Bronchial epithelial cell (primary cell): ENCODE measurements around the gene HSPA12B. TPM values are rescaled to one million over a fixed set of nuclear protein-coding genes. Genes with fewer than 3 reads are reported as not detected.

Experiments used
- DNase-seq: peaks from one replicate; pipeline ENCODE4 v3.0.0-alpha.2; 2010; ENCODE audit warnings: low read depth
- FAIRE-seq: peaks from 2 replicates; lab custom pipeline; 2011; peaks lifted over from hg19 to GRCh38; lab: Jason Lieb, UNC
- H3K27me3 ChIP-seq: 2 replicates; pipeline ENCODE4 v1.5.1; 2011; ENCODE audit warnings: low read length; ENCODE audit not compliant: control insufficient read depth, insufficient read depth
- H3K36me3 ChIP-seq: 2 replicates; pipeline ENCODE4 v1.5.1; 2011; ENCODE audit warnings: low read length; ENCODE audit not compliant: control insufficient read depth, insufficient read depth
- H3K4me3 ChIP-seq: 2 replicates; pipeline ENCODE4 v1.5.1; 2011; ENCODE audit warnings: mild to moderate bottlenecking, low read depth, low read length, control low read depth
- total RNA-seq: library from RNA; depleted of rRNA; stranded (reverse); fragments of >200 nt; gene quantifications from 2 replicates; pipeline ENCODE4 v1.2.1, GENCODE V29; 2014
- TF ChIP-seq, protein P1 (sequence below): IDR thresholded peaks from 2 replicates; pipeline ENCODE4 v1.5.1; 2011; ENCODE audit warnings: mild to moderate bottlenecking, moderate library complexity, low read length, control low read depth, inconsistent platforms; ENCODE audit not compliant: insufficient read depth, severe bottlenecking

The HSPA12B gene
- total RNA-seq, 1 donor from 2014 or later = not detected

DNA sequence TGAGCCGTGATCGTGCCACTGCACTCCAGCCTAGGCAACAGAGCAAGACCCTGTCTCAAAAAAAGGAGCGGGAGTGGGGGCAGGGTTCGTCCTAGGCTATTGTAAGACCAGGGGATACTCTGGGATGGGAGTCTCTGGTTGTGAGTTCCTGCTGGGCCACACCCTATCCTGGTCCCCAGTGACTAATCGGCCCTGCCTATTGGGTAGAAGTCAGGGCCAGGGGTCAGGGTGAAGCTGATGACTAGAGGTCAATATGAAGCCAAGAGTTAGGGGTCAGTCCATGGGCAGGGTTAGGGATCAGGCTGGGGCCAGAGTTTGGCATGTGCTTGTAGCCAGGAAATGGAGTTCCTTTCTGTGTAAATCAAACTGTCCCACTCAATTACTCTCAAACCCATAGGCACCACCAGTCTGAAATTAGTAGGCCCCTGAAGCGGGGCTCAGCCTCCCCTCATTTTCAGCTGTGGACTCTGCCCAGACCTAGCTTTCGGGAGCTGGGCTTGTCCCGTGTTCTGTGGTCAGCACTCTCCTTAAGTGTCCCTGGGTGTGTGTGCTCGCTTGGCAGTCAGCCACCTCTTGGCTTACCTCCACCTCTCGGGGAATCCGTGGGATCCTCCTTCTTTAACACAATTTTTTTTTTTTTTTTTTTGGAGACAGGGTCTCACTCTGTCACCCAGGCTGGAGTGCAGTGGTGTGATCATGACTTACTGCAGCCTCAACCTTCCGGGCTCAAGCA is 1.8 kb downstream of the HSPA12B start:
- TF ChIP-seq, protein P1, sequence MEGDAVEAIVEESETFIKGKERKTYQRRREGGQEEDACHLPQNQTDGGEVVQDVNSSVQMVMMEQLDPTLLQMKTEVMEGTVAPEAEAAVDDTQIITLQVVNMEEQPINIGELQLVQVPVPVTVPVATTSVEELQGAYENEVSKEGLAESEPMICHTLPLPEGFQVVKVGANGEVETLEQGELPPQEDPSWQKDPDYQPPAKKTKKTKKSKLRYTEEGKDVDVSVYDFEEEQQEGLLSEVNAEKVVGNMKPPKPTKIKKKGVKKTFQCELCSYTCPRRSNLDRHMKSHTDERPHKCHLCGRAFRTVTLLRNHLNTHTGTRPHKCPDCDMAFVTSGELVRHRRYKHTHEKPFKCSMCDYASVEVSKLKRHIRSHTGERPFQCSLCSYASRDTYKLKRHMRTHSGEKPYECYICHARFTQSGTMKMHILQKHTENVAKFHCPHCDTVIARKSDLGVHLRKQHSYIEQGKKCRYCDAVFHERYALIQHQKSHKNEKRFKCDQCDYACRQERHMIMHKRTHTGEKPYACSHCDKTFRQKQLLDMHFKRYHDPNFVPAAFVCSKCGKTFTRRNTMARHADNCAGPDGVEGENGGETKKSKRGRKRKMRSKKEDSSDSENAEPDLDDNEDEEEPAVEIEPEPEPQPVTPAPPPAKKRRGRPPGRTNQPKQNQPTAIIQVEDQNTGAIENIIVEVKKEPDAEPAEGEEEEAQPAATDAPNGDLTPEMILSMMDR = no peak
- FAIRE-seq = peak; percentile 13
- Histone ChIP-seq H3K27me3 (peaks cover 2% of the 10 kb centered on the region), H3K36me3 (no peaks in the 10 kb centered on the region), H3K4me3 (no peak overlapping the region)
- no peak for DNase-seq

DNA sequence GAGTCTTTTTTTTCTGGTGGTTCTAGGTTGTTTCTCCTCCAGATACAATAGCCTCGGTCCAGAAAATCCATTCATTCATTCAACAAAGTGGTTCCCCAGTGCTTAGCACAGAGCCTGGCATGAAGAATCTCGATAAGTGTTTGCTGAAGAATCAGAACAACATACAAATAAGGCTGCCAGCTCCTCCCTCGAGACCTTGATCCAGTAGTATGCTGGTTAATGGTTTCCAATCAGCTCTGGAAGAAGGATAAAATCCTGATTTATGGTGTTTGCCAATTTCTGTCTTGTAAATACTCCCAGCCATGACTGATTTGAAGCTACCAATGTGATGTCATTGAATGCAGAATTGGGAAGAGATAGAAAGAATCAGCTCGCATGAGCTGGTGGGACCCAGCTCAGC is 3.3 kb downstream of the HSPA12B start:
- DNase-seq = no peak
- H3K27me3 ChIP-seq = peaks cover 3% of the 10 kb centered on the region
- TF ChIP-seq, protein P1 = no peak
- H3K4me3 ChIP-seq = no peak overlapping the region
- no peaks in the 10 kb centered on the region for H3K36me3 ChIP-seq
- FAIRE-seq = peak; percentile 32

DNA sequence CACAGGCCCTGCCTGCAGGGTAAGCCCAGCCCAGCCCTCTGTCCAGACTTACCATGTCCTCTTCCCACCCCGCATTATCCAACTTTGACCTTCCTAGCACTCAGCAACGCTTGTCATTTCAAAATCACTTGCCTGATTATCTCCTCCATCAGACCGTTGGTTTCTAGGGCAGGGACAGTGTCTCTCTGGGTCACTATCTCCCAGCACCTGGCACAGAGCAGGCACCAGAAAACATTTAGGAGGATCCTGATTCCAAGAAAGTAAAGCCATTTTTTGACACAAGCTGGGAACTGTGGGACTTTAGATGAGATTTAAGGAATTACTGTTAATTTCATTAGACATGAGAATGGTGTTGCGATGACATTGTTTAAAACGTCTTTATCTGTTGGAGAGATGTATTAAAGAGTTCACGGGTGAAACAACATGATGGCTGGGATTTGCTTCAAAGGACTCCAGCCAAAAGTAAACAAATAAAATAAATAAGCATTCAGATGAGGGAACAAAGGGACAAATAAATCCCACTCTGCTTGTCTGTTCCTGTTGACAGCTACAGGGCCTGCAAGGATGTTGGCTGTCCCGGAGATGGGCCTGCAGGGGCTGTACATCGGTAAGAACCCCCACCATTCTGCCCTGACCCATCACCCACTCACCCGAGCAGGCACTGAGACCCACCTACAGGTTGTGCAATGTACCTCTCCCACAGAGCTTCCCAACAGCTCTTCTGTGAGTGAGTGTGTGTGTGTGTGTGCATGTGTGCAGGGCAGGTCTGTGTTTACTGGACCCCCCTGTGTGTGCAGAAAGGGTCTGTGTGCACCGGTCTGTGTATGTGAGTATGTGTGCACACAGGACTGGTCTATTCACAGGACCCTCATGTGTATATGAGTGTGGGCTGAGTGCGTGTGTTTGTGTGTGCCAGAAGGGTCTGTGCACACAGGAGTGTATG is 5.9 kb downstream of the HSPA12B start:
- Histone ChIP-seq H3K27me3 (peaks cover 3% of the 10 kb centered on the region), H3K36me3 (no peaks in the 10 kb centered on the region), H3K4me3 (no peak overlapping the region)
- DNase-seq (no peak), FAIRE-seq (peak; percentile 89)
- TF ChIP-seq, protein P1 = no peak

DNA sequence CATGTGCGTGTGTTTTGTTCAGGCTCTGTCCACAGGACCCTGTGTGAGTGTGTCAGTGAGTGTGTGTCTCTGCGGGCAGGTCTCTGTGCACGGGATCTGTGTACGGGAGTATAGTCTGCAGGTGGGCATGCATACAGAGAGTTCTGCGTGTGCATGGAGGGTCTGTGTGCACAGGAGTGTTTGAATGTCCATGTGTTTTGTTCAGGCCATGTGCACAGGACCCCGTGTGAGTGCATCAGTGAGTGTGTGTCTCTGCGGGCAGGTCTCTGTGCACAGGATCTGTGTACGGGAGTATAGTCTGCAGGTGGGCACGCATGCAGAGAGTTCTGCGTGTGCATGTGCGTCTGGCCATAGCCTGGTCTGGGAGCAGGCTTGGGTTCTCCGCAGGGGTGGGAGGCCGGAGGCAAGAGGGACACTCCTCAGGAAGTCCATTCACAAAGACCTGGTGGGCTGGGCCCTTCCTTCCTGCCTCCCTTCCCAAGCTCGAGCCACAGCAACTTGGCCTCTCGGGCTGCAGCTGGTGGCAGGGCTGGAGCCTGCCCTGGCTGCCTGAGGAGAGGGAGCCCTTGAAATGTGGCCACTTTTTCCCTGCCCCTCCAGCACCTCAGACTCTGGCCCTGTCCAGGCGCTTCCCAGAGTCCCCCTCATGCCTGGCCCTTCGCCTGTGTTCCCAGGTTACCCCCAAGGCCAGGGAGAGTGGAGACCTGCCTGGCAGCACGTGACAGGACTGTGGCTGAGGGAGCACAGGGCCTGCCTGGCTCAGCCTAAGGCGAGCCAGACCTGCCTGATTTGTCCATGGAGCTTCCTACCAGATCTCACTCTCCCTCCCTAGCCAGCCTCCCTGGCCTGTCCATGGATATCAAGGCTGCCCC is 6.8 kb downstream of the HSPA12B start:
- H3K27me3 ChIP-seq = peaks cover 2% of the 10 kb centered on the region
- FAIRE-seq (no peak), DNase-seq (no peak)
- TF ChIP-seq, protein P1 = no peak
- H3K4me3 ChIP-seq = no peak overlapping the region
- H3K36me3 ChIP-seq = no peaks in the 10 kb centered on the region

DNA sequence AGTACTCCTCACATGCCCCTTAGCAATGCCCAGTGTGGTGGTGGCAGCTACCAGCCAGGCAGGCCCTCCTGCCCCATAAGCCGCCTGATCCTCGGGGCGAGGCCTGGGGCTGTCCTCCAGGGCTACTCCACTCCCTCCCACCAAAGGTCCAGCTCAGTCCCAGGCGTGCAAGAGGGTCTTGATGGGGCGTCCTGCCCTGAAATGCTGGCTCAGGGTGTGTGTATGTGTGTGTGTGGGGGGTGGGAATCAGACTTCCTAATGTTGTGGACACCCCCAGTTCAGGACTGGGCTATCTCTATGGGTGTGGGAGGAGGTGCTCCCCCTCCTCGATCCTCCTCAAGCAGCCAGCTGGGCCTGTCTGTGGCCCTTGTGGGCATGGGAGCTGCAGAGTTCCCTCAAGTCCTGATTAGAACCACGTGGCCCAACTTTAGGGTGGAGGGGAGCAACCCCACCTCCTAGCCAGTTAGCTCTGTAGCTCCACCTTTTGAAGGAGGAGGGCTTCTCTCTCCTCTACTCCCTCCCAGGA is 7.5 kb downstream of the HSPA12B start:
- no peaks in the 10 kb centered on the region for H3K36me3 ChIP-seq
- DNase-seq (no peak), FAIRE-seq (no peak)

More for the DNA sequence above, 7.5 kb downstream of the HSPA12B start:
- H3K4me3 ChIP-seq = no peak overlapping the region
- TF ChIP-seq, protein P1 = no peak
- H3K27me3 ChIP-seq = peaks cover 2% of the 10 kb centered on the region
